ENCODE measurements around the gene UBE2S. TPM values are rescaled to one million over a fixed set of nuclear protein-coding genes. Genes with fewer than 3 reads are reported as not detected.
A peak's percentile ranks its signal among the peaks of the same experiment; 100 is the strongest.
"Not testable (repeated sequence)": the region's sequence is repeated elsewhere in the genome, so short reads cannot be mapped to it uniquely, and the experiment has no call there.

The UBE2S gene
- total RNA-seq, 1 donor from 2014 or later, result 76.4 TPM

GRCh38 chr19:55439052-55439451, 31.5 kb upstream of the UBE2S start:
- ATAC-seq, result no peak

GRCh38 chr19:55437410-55437809, 29.8 kb upstream of the UBE2S start:
- ATAC-seq, result peak; percentile 58

- no peak for ATAC-seq
These were observed 29.3 kb upstream of the UBE2S start for GRCh38 chr19:55436847-55437246.

GRCh38 chr19:55435020-55435419, 27.4 kb upstream of the UBE2S start:
- no peak for ATAC-seq

- no peak for ATAC-seq
These were observed 26.9 kb upstream of the UBE2S start for GRCh38 chr19:55434356-55434919.

GRCh38 chr19:55433292-55433691, 25.7 kb upstream of the UBE2S start:
- ATAC-seq, result peak; percentile 6

GRCh38 chr19:55432241-55432959, 24.8 kb upstream of the UBE2S start:
- no peak for ATAC-seq

- ATAC-seq, result no peak
These were observed 23.6 kb upstream of the UBE2S start for GRCh38 chr19:55431183-55431582.

GRCh38 chr19:55426042-55426441, 18.5 kb upstream of the UBE2S start:
- ATAC-seq, result no peak

GRCh38 chr19:55424518-55424917, 16.9 kb upstream of the UBE2S start:
- no peak for ATAC-seq

GRCh38 chr19:55423225-55424005, 15.8 kb upstream of the UBE2S start:
- ATAC-seq, result peak; percentile 46

- not testable (repeated sequence) for ATAC-seq
These were observed 13.7 kb upstream of the UBE2S start for GRCh38 chr19:55421281-55421680.

GRCh38 chr19:55419624-55420236, 12.1 kb upstream of the UBE2S start:
- no peak for ATAC-seq

GRCh38 chr19:55419103-55419502, 11.5 kb upstream of the UBE2S start:
- ATAC-seq, result no peak

GRCh38 chr19:55418185-55418584, 10.6 kb upstream of the UBE2S start:
- peak; percentile 84 for ATAC-seq

- no peak for ATAC-seq
These were observed 2.6 kb upstream of the UBE2S start for GRCh38 chr19:55410168-55410567.

GRCh38 chr19:55409179-55409578, 1.6 kb upstream of the UBE2S start:
- ATAC-seq, result not testable (repeated sequence)

- no peak for ATAC-seq
These were observed 915 bp upstream of the UBE2S start for GRCh38 chr19:55408533-55408872.

GRCh38 chr19:55407800-55408532, 378 bp upstream of the UBE2S start:
- peak; percentile 95 for ATAC-seq

- peak; percentile 14 for ATAC-seq
These were observed 600 bp downstream of the UBE2S start for GRCh38 chr19:55406826-55407549.

- no peak for ATAC-seq
These were observed 1.3 kb downstream of the UBE2S start for GRCh38 chr19:55406091-55406825.
